DND-41 (cell line): ENCODE measurements around the gene FBRSL1.

Experiments
- CTCF ChIP-seq: IDR thresholded peaks from 2 replicates; pipeline ENCODE4 v1.5.1; 2012; ENCODE audit warnings: borderline replicate concordance, low read length, moderate library complexity, mild to moderate bottlenecking; ENCODE audit not compliant: poor library complexity, severe bottlenecking; ENCODE audit errors: extremely low read depth
- EZH2 ChIP-seq: IDR thresholded peaks from 3 replicates; pipeline ENCODE4 v1.6.1; 2012; ENCODE audit warnings: borderline replicate concordance, low read depth, mild to moderate bottlenecking, moderate library complexity, low read length, inconsistent platforms; ENCODE audit not compliant: severe bottlenecking

DNA sequence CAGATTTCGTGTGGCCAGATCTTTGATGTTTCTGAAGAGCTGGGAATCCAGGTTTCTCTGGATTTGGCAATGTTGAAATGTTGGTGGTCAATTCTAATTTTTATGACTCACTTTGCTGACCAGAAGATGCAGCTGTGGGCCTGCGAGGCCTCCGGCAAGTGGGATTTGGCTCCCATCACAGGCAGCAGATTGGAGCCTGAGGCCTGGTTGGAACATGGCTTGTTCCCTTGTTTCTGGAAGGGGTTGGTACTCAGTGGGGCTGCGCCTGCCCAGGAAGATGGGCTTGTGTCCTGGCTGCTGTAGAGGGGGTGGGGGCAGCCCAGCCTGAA lies 23.1 kb downstream of the FBRSL1 start:
- TF ChIP-seq CTCF (no peak), EZH2 (no peak)
